SH-SY5Y (cell line): ENCODE measurements around the gene EFNB1.

Experiments
- GATA2 ChIP-seq: IDR thresholded peaks from 2 replicates; pipeline ENCODE4 v1.6.1; 2011; ENCODE audit warnings: mild to moderate bottlenecking, low read depth, low read length
- GATA3 ChIP-seq: IDR thresholded peaks from 2 replicates; pipeline ENCODE4 v1.6.1; 2011; ENCODE audit warnings: low read depth, mild to moderate bottlenecking, low read length, moderate library complexity

DNA sequence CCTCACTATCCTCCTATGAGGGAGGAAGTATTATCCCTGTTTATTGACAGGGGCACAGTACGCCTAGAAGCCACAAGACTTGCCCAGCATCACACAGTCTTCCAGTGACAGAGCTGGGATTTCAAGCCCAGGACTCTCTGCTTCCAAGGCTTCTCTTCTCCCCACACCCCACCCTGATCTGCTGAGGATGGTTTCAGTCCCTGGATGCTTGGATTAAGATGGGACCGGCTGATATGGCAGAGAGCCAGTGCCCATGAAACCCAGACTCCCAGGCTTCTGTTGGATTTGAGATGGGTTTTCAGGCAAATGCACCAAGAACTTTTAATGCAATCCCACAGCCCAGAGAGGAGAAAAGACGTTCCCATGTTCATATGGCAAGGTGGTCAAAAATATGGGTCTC lies 23.2 kb downstream of the EFNB1 start:
- TF ChIP-seq GATA2: peak; percentile 84
- peak; percentile 67; the same call in 1 of the 2 replicates for TF ChIP-seq GATA3
